Measurements from ENCODE around the gene SRP14.

The SRP14 gene

DNA sequence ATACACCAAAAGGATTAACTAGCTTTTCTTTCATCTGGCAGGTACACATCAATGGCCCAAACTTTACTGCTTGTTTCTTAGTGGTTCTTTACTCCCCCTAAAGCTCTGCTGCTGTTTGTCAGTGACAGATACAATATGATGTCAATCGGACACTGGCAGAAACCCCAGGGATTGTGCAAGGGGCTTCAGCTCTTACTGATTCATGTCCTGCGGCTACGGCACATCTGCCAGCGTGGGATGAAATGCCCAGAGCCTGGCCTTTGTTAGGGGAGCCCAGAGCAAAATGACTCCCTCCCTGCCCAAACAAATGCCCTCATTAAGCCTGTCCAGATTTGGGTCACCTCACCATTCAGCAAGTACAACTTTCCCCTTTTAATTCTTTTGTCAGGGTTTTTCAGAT, 28.3 kb downstream of the SRP14 start:
- TF ChIP-seq, protein P1, sequence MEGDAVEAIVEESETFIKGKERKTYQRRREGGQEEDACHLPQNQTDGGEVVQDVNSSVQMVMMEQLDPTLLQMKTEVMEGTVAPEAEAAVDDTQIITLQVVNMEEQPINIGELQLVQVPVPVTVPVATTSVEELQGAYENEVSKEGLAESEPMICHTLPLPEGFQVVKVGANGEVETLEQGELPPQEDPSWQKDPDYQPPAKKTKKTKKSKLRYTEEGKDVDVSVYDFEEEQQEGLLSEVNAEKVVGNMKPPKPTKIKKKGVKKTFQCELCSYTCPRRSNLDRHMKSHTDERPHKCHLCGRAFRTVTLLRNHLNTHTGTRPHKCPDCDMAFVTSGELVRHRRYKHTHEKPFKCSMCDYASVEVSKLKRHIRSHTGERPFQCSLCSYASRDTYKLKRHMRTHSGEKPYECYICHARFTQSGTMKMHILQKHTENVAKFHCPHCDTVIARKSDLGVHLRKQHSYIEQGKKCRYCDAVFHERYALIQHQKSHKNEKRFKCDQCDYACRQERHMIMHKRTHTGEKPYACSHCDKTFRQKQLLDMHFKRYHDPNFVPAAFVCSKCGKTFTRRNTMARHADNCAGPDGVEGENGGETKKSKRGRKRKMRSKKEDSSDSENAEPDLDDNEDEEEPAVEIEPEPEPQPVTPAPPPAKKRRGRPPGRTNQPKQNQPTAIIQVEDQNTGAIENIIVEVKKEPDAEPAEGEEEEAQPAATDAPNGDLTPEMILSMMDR (IDR thresholded peaks at IDR 0.05; ENCODE audit: extremely low read depth, missing control alignments): no peak
- no peak for DNase-seq (ENCODE audit: low spot score)

DNA sequence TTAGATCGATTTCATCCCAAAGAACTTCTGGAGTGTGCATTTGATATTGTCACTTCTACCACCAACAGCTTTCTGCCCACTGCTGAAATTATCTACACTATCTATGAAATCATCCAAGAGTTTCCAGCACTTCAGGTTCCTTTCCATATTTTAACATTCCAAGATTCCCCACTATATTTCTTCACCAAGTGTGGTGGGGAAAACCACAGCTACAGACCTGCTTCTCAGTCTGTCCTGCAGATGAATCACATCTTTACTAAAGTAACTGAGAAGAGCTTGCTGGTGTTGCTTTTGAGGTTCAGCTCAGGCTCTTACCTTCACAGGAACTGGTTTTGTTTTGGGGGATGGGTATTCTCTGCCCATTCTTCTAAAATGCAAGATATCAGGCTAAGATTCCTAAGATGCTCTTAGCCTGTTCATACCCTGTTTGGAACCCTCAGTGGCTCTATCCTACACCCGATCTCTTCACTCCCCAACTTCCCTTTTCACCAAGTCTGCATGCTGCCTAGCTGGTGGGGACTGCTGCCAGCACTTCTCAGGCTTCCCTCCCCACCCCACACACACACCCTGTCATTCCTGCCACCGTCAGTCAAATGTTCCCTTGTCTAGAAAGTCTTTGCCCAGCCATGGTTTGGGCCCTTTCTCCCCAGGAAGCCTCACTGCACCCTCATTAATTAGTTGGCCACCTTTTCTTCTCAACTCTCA, 30.8 kb downstream of the SRP14 start:
- TF ChIP-seq, protein P1 (IDR thresholded peaks at IDR 0.05; ENCODE audit: extremely low read depth, missing control alignments): no peak
- DNase-seq (ENCODE audit: low spot score): no peak

DNA sequence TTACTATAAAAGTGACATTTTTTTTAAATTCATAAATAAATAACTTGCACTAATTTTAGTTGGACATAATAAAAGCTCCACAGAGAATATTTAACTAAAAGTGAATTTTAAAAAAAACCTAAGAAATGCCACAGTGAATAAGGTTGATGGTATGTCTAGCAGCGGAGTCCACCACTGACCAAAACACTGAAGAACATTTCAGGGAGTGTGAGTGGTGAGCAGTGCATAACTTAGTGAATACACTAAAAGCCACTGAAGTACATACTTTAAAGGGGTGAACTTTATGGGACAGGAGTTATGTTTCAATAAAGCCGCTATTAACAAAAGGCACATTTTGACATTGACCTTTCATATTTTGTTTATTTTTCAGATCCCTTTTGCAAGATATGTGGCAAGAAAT, 32.3 kb downstream of the SRP14 start:
- TF ChIP-seq, protein P1 (IDR thresholded peaks at IDR 0.05; ENCODE audit: extremely low read depth, missing control alignments): no peak
- DNase-seq (ENCODE audit: low spot score): no peak

DNA sequence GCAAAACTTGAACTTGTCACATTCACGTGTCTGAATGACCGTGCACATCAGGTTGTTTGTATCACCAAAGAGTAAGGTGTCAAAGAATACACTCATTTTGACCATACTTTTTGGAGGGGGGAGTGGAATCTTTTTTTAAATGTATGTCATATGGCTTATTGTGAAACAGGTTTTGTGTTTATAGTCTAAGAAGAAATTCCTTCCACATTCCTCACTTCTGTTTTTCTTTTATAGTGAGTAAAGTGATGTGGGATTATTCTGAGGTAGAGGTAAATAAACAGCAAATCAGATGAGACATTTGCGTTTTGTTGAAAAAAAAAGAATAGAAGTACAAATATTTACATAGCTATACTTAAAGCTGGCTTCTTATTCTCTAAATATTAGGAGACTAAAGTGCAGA, 33.0 kb downstream of the SRP14 start:
- TF ChIP-seq, protein P1 (IDR thresholded peaks at IDR 0.05; ENCODE audit: extremely low read depth, missing control alignments): no peak
- no peak for DNase-seq (ENCODE audit: low spot score)

DNA sequence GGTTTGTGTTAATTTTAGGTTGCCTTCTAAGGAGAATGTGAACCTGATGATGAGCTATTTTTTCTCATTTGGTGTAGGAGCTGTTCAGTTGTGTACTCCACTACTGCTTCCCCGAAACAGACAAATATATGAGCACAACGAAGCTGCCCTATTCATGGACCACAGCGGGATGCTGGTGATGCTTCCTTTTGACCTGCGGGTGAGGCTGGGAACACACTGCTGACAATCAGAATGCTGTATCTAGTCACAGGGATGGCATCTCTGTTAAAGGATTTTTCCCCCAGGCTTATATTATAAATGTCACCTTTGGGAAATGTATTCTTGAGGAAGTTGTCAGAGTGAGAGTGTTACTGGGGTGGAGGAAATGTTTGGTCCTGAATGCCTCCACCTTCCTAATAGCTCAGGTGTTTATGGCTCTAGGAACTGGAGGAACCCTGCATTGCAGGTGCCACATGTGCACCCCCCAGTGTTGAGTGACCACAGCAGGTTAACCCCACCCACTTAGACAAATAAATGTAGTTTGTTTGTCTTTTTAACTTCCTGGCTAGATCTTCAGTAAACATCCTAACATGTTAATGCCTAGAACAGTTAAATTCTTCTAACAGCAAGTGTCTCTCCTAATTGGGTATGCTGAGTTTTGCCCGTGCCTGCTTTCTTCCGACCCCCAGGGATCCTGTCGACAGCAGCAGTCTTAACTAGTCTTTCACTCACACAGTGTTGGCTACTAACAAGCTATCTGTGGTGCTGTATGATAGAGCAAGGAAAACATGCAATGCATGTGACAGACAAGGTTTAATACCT, 35.7 kb downstream of the SRP14 start:
- DNase-seq (ENCODE audit: low spot score): no peak
- TF ChIP-seq, protein P1 (IDR thresholded peaks at IDR 0.05; ENCODE audit: extremely low read depth, missing control alignments): no peak

DNA sequence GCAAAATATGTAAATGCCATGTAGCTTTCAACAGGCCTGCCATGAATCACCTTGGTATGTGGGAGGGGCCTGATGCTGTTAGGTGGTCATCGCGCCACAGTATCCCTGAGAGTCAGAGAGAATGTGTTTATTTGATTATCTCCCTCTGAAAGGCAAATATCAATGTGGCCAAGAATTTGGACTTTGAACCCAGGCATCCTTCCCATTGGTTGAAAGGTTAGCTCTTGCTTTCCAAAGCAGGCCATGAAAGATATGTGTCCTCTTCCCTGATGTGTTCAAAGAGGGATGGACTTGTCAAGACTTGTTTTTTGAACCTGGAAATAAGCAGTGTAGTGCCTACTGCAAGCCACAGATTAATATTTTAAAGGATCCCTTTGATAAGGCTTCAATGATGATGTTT, 36.7 kb downstream of the SRP14 start:
- TF ChIP-seq, protein P1 (IDR thresholded peaks at IDR 0.05; ENCODE audit: extremely low read depth, missing control alignments): no peak
- DNase-seq (ENCODE audit: low spot score): no peak

DNA sequence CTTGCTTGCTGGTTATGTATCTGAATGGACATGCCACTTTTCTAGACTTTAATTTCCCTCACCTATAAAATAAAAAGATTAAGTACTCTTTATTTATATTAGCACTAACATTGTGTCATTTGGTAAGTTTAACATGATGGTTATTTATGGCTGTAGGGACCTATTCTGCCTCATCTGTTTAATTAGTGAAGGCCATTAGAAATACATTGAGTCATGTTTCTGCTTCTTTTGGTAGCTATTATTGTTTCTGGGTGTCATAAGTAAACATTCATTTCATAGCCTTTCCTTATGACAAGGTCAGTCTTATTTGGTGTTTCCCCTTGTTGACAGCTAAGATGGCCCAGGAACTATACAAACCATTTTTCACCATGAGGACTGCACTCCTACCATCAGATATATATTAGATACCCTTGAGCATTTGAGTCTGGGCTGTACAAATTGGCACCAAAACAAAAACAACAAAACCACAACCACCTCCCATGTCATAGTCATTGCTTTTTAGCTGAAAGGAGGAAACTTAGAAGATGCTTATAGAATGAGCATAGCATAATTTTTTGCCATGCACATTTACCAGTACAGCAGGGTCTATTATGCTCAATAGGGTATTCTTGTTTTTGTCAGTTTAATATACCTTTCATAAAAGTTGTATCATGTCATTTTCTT, 39.3 kb downstream of the SRP14 start:
- TF ChIP-seq, protein P1 (IDR thresholded peaks at IDR 0.05; ENCODE audit: extremely low read depth, missing control alignments): no peak
- DNase-seq (ENCODE audit: low spot score): no peak

Measured in GM20000 (cell line).